ENCODE results near the gene RNASEH2A.

RNASEH2A gene

DNA sequence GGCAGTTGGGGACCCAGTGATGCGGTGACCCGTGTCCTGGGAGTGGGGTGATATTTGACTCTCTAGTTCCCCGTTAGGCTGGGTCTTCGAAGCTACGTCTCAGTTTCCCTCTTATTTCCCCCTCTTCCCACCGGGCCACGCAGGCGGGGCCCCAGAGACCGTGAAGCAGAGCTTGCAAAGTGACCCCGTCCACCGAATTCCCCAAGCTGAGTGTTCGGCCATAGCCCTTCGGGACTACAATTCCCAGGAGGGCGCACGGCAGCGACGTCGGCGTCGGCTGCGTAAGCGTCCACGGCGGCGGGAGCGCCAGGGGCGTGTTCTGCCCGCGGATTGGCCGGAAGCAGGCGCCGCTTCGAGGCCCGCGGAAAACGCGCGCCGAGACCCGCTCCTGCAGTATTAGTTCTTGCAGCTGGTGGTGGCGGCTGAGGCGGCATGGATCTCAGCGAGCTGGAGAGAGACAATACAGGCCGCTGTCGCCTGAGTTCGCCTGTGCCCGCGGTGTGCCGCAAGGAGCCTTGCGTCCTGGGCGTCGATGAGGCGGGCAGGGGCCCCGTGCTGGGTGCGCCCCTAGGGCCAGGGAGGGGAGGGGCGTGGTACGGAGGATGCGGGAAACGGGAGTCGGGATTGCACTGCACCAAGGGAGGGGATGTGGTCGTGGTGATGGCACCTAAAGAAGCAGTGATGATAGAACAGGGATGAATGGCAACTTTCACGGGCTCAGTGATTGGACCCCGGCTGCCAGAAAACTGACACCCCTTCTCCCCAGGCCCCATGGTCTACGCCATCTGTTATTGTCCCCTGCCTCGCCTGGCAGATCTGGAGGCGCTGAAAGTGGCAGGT, at the start of gene RNASEH2A:
RNASEH2A (plus strand) TSS at position 343 of the 840 bp plus-strand sequence; CDS start at position 433, 90 bp downstream.
- DNase-seq: peak; percentile 91

DNA sequence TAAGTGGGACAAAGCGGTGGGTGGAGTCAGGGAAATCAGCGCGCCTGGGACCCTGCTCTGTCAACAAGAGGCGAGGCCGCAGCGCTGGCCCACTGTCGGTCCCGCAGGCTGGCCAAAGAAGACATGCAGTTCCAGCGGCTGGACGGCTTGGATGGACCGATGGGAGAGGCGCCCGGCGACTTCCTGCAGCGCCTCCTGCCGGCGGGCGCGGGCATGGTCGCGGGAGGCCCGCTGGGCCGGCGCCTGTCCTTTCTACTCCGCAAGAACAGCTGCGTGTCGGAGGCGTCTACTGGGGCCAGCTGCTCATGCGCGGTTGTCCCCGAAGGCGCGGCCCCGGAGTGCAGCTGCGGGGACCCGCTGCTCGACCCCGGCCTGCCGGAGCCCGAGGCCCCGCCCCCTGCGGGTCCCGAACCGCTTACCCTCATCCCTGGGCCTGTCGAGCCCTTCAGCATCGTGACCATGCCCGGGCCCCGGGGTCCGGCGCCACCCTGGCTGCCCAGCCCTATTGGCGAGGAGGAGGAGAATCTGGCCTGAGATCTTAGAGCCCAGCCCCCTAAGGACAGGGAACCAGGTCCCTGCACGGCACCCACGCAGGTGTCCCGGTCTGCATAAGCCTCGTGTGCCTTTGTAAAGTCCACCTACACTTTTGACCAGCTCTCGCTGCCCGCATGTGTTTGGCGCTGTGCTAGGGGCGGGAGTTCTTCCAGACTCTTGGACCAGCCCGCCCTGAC, 48.7 kb upstream of the RNASEH2A start:
- peak; percentile 64 for DNase-seq

GRCh38 chr19:12759686-12760085, 46.7 kb upstream of the RNASEH2A start:
- DNase-seq: no peak

GRCh38 chr19:12763100-12763499, 43.3 kb upstream of the RNASEH2A start:
- DNase-seq: no peak

DNA sequence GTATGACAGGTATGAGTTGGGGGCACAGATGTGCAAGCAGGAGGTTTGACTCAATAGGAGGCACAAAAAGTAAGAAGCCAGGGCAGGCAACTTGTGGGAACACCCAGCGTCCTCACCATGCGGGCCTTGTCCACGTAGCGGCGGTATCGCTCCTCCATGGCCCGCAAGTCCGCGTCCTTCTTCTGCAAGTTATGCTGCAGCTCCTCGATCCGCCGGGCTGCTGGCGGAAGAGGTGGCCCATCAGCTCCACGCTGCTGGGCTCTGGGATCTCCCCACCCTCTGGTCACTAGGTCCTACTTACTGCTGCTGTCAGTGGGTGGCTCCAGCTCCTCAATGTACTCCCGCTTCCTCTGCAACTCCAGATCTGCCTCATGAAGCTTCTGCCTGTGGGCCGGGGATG, 41.7 kb upstream of the RNASEH2A start:
- no peak for DNase-seq

DNA sequence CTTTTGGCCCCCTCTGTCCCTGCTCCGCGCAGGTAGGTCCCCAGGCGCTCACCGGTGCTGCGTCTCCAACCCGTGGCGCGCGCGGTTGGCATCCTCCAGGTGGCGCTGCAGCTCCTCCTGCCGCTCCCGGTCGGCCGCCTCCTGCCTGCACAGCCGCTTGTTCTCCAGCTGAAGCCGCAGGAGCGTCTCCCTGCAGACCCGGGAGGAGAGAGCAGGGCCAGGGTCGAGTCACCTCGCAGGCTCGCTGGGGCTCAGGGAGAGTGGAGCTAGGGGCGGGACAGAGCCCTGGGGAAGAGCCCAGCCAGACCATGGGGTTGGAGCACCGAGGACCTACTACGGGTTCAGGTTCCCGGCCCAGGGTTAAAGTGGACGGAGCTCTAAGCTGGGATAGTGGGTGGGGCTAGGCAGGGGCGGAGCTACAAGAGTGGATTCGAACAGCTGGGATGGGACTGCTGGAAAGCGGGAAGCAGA, 40.3 kb upstream of the RNASEH2A start:
- DNase-seq: no peak

GRCh38 chr19:12767150-12767549, 39.2 kb upstream of the RNASEH2A start:
- DNase-seq: no peak

DNA sequence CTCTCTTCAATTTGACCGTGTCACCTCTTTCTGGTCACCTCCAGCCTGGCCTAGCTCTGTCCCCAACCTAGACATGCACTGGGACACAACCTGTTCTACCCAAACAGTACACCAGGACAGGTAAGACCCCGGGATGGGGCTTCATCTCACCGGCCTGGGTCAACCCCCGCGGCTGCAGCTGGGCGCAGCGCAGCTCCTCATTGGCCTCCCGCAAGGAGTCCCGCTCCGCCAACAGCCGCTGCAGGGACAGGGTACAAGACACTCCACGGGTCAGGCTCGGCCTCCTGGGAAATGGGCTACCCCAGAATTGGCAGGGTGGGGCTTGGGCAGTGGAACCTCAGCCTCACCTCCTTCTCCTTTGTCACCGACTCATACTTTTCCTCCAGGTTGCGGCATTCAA, 38.7 kb upstream of the RNASEH2A start:
- DNase-seq: no peak

- DNase-seq: no peak
These were observed 36.7 kb upstream of the RNASEH2A start for GRCh38 chr19:12769689-12770088.

DNA sequence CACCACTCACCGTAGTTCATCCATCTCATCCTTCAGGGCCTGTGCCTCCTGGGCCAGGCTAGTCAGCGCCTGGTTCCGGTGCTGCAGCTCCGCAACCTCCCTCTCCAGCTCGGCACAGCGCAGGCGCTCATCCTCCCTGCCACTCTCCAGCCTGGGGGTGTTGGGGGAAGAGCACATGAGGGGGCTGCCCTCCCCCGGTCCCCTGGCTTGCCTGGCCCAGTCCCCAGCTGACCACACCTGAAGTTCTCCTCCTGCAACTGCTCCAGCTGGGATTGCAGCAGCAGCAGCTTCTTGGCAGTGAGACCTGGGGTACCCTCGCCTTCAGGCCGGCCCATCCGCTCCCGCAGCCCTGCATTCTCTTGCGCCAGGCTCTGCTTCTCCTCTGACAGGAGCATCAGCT, 35.5 kb upstream of the RNASEH2A start:
- no peak for DNase-seq

GRCh38 chr19:12772323-12772722, 34.1 kb upstream of the RNASEH2A start:
- no peak for DNase-seq

DNA sequence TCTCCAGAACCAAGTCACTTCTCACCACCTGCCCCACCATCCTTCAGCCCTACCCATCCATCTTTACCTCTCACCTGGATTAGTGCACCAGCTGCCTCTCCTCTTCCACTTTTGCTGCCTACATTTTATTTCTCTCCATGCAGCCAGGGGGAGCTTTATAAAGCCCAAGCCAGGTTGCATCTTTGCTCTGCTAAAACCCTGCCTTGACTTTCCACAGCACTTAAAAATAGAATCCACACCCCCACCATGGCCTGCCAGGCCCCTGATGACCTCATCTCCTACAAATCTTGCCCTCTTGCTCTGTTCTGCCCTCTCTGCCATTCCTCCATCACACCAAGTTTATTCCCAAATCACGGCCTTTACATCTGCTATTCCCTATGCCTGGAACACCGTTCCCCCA, 32.8 kb upstream of the RNASEH2A start:
- DNase-seq: no peak

- peak; percentile 94 for DNase-seq
These were observed 31.5 kb upstream of the RNASEH2A start, which contains the start of gene HOOK2 for GRCh38 chr19:12774588-12775555. HOOK2 (minus strand) TSS chr19:12775552; CDS start chr19:12775449, 103 bp downstream.

- peak; percentile 76 for DNase-seq
These were observed 29.0 kb upstream of the RNASEH2A start for GRCh38 chr19:12777217-12778016.

- DNase-seq: peak; percentile 79
These were observed 28.1 kb upstream of the RNASEH2A start for GRCh38 chr19:12778017-12778904.

GRCh38 chr19:12778905-12779161, 27.6 kb upstream of the RNASEH2A start:
- no peak for DNase-seq

- peak; percentile 31 for DNase-seq
These were observed 27.0 kb upstream of the RNASEH2A start for GRCh38 chr19:12779162-12779993.

- no peak for DNase-seq
These were observed 24.3 kb upstream of the RNASEH2A start for GRCh38 chr19:12782174-12782423.

DNA sequence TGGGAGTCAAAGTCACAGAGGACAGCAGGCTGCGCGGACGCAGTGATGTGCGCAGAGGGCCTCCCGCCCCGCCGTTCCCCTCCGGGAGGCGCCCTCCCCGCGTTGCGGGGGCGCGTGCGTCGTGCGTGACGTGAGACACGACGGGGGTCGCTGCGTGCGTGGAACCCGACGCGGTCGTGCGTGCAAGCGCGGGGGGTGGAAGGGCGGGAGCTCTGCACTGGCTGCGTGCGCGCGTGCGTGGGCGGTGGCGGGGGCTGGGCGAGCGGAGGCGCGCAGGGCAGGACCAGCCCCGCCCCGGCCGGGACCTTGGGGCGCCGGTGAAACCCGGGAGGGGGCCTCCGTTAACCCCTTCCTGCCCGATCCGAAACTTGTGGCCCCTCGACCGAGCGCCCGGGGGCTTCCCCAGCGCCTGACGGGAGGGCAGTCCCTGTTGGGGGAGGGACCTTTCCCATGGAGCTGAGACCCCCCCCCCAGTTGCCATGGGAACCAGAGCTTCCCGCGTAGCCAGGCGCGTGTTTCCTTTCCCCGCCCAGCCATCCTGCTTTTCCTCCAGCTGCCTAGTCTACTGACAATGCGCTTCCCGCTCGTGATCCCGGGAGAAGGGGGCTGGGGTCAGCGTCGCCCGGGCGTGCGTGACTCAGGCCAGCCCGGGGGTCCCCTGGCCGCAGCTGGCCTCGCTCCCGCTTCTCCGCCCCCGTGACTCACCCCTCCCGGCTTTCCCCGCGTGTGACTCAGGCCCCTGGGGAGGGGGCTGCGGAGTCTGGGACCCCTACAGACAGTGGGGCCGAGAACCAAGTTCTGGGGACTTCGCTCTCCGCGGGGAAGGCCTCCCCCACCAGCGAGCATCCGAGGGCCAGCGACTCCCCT, 23.7 kb upstream of the RNASEH2A start:
- DNase-seq: peak; percentile 67
